ENCODE measurements around the gene KRTAP4-9.

Gene KRTAP4-9

DNA sequence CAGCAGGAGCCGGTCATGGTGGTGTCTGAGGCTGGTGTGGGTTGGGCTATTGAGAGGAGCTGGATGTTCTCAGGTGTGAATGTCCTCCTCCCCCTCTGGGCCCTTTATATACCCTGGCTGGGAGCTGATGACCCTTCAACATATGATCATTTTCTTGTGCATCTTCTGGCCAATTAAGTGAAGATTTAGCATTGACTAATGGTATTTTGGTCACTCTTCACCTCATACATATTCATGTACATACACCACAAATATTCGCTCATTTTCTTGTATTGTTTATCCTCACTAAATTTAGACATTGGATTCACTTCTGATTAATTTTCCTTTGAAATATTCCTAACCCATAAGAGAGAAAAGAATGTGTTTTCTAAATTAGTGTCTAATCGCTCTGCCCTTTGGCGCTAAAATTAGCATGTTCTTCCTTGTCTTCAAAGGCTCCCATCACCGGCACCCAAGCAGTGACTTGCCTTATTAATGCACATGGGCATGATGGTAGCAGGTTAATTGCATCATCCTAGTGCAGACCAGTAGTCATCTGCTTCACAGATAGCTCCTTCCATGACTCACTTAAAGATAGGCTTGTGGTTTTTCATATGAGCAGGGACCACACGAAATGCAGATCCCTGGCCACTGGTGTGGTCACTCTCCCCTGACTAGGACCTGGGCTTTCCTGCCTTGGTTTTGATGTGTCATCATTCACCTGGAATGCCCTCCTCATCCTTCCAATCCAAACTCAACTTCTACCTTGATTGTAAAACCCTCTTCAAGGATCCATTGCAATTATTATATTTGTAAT lies 39.2 kb upstream of the KRTAP4-9 start, which contains the start of gene KRTAP2-4:
Gene KRTAP2-4 (minus strand): TSS at position 51 of the 796 bp plus-strand sequence. CDS start 34 bp downstream, at position 17.
- DNase-seq (ENCODE audit: low read depth), result no peak
- no peak within 1 kb of the TSS for H3K4me3 ChIP-seq (ENCODE audit: low read depth, low read length)
- TF ChIP-seq CTCF (IDR thresholded peaks at IDR 0.05; ENCODE audit: insufficient read depth, low read depth, low read length, missing control alignments), result no peak

GRCh38 chr17:41067281-41067680 lies 37.9 kb upstream of the KRTAP4-9 start:
- TF ChIP-seq CTCF (IDR thresholded peaks at IDR 0.05; ENCODE audit: insufficient read depth, low read depth, low read length, missing control alignments), result no peak
- no peak for DNase-seq (ENCODE audit: low read depth)
- H3K4me3 ChIP-seq (ENCODE audit: low read depth, low read length), result no peak overlapping the region

GRCh38 chr17:41069031-41069430 lies 36.2 kb upstream of the KRTAP4-9 start:
- H3K4me3 ChIP-seq (ENCODE audit: low read depth, low read length), result no peak overlapping the region
- DNase-seq (ENCODE audit: low read depth), result no peak
- no peak for TF ChIP-seq CTCF (IDR thresholded peaks at IDR 0.05; ENCODE audit: insufficient read depth, low read depth, low read length, missing control alignments)

DNA sequence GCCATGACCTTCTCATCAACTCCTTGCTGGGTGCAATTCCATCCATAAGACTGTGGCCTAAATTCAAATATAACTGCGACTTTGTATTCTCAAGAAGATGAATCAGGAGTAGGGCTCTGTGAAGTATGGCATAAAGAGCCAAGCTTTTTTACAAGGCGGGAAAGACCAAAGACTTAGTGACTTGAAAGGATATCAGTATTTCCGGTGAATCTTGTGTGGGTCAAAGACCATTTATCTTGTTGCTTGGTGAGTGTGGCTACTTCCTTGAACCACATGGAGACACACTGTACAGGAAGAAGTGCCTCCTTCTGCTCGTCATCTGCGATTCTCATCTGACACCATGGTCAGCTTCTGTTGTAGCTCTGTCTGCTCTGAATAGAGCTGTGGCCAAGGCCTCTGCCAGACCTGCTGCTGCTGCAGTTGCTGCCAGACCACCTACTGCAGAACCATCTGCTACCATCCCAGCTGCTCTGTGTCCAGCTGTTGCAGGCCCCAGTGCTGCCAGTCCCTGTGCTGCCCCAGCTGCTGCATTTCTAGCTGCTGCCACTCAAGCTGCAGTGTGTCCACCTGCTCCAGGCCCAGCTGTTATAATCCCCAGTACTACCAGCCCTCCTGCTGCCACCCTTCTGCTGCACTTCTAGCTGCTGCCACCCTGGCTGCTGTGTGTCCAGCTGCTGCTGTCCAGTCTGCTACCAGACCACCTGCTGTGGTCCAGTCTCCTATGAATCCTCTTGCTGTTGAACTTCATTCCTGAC lies 33.4 kb upstream of the KRTAP4-9 start:
- no peak overlapping the region for H3K4me3 ChIP-seq (ENCODE audit: low read depth, low read length)
- DNase-seq (ENCODE audit: low read depth), result no peak
- no peak for TF ChIP-seq CTCF (IDR thresholded peaks at IDR 0.05; ENCODE audit: insufficient read depth, low read depth, low read length, missing control alignments)

DNA sequence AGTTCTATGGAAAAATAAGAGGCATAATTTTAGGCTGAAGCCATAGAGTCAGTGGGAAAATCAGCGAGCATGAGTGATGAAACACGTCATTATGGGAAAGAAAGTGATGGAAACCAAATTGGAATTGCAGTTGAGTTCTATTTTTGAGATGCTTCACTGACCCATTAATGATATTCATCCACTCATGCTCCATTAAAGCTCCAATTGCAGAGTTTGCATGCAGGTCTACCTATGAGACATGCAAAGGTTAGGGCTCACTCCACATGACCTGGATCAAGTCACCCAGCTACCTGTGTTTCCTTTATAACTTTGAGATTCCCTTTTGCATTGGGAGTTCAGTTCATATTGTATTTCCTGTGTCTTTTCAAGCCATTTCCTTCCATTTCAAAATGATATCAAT lies 31.5 kb upstream of the KRTAP4-9 start:
- no peak for TF ChIP-seq CTCF (IDR thresholded peaks at IDR 0.05; ENCODE audit: insufficient read depth, low read depth, low read length, missing control alignments)
- H3K4me3 ChIP-seq (ENCODE audit: low read depth, low read length), result no peak overlapping the region
- no peak for DNase-seq (ENCODE audit: low read depth)

- no peak for TF ChIP-seq CTCF (IDR thresholded peaks at IDR 0.05; ENCODE audit: insufficient read depth, low read depth, low read length, missing control alignments)
- DNase-seq (ENCODE audit: low read depth), result no peak
- no peak overlapping the region for H3K4me3 ChIP-seq (ENCODE audit: low read depth, low read length)
Observed at GRCh38 chr17:41076788-41077187, 28.4 kb upstream of the KRTAP4-9 start.
